Liver (tissue), 9 donors: ENCODE measurements around the gene HTRA1. TPM values are rescaled to one million over a fixed set of nuclear protein-coding genes. Genes with fewer than 3 reads are reported as not detected.

ENCODE experiments used
- DNase-seq: peaks from one replicate; pipeline ENCODE4 v3.0.0-alpha.2; 2017; ENCODE audit warnings: low spot score
- H3K27ac ChIP-seq, 2 donors: one replicate each; pipeline ENCODE4 v1.7.0; 2013; ENCODE audit warnings: inconsistent platforms in 2 of 2, low read length in 2 of 2, control low read depth in 1 of 2, low read depth in 1 of 2, mild to moderate bottlenecking in 1 of 2
- H3K27me3 ChIP-seq, 4 donors: one replicate each; pipeline versions ENCODE4 v1.6.1 to v1.7.0; 2013; ENCODE audit warnings: low read length in 3 of 4, inconsistent platforms in 1 of 4, mild to moderate bottlenecking in 1 of 4, moderate library complexity in 1 of 4; ENCODE audit not compliant: control insufficient read depth in 4 of 4, insufficient read depth in 4 of 4
- H3K36me3 ChIP-seq, 4 donors: one replicate each; pipeline versions ENCODE4 v1.6.1 to v1.7.0; 2013; ENCODE audit warnings: low read length in 3 of 4, mild to moderate bottlenecking in 3 of 4, low read depth in 1 of 4, moderate library complexity in 1 of 4; ENCODE audit not compliant: control insufficient read depth in 4 of 4, insufficient read depth in 3 of 4
- H3K4me1 ChIP-seq, 4 donors: one replicate each; pipeline versions ENCODE4 v1.6.1 to v1.7.0; 2013; ENCODE audit warnings: low read length in 3 of 4, mild to moderate bottlenecking in 3 of 4, moderate library complexity in 1 of 4; ENCODE audit not compliant: control insufficient read depth in 4 of 4, insufficient read depth in 4 of 4
- H3K4me3 ChIP-seq, 3 donors: one replicate each; pipeline versions ENCODE4 v1.6.1 to v1.7.0; 2013; ENCODE audit warnings: low read length in 3 of 3, control low read depth in 1 of 3, low read depth in 1 of 3, mild to moderate bottlenecking in 1 of 3
- H3K9ac ChIP-seq, 2 donors: one replicate each; pipeline ENCODE4 v1.7.0; 2013; ENCODE audit warnings: low read length in 2 of 2, mild to moderate bottlenecking in 2 of 2, moderate library complexity in 2 of 2, control low read depth in 1 of 2, low read depth in 1 of 2
- H3K9me3 ChIP-seq, 4 donors: one replicate each; pipeline versions ENCODE4 v1.6.1 to v1.7.0; 2013; ENCODE audit warnings: low read length in 3 of 4; ENCODE audit not compliant: control insufficient read depth in 4 of 4
- EGR1 ChIP-seq, 2 donors: IDR thresholded peaks; 2 replicates each; pipeline ENCODE4 v1.6.1; 2016 to 2018; ENCODE audit warnings: antibody characterized with exemption in 2 of 2, low read depth in 2 of 2
- FOXA1 ChIP-seq: IDR thresholded peaks from 2 replicates; pipeline ENCODE4 v1.6.1; 2016; ENCODE audit warnings: antibody characterized with exemption
- FOXA2 ChIP-seq: IDR thresholded peaks from 2 replicates; pipeline ENCODE4 v1.6.1; 2016; ENCODE audit warnings: antibody characterized with exemption
- GABPA ChIP-seq, 2 donors: IDR thresholded peaks in 1 of 2; conservative IDR thresholded peaks in 1 of 2; 2 replicates each; pipeline ENCODE4 v1.6.1; 2016; ENCODE audit warnings: antibody characterized with exemption in 2 of 2, mild to moderate bottlenecking in 1 of 2, moderate library complexity in 1 of 2
- HNF4A ChIP-seq, 2 donors: conservative IDR thresholded peaks; 2 replicates each; pipeline ENCODE4 v1.6.1; 2016; ENCODE audit warnings: antibody characterized with exemption in 2 of 2, mild to moderate bottlenecking in 2 of 2
- HNF4G ChIP-seq: IDR thresholded peaks from 2 replicates; pipeline ENCODE4 v1.6.1; 2016; ENCODE audit warnings: antibody characterized with exemption
- JUND ChIP-seq, 2 donors: IDR thresholded peaks; 2 replicates each; pipeline ENCODE4 v1.6.1; 2016; ENCODE audit warnings: antibody characterized with exemption in 2 of 2
- NR2F2 ChIP-seq: IDR thresholded peaks from 2 replicates; pipeline ENCODE4 v1.6.1; 2016; ENCODE audit warnings: antibody characterized with exemption
- RAD21 ChIP-seq, 2 donors: IDR thresholded peaks; 2 replicates each; pipeline ENCODE4 v1.6.1; 2016; ENCODE audit warnings: antibody characterized with exemption in 2 of 2, mild to moderate bottlenecking in 2 of 2
- RXRA ChIP-seq, 2 donors: IDR thresholded peaks; 2 replicates each; pipeline ENCODE4 v1.6.1; 2017 to 2018; ENCODE audit warnings: antibody characterized with exemption in 2 of 2, mild to moderate bottlenecking in 1 of 2
- SP1 ChIP-seq: IDR thresholded peaks from 2 replicates; pipeline ENCODE4 v1.6.1; 2018; ENCODE audit warnings: antibody characterized with exemption, mild to moderate bottlenecking
- TAF1 ChIP-seq: conservative IDR thresholded peaks from 2 replicates; pipeline ENCODE4 v1.6.1; 2016; ENCODE audit warnings: antibody characterized with exemption, mild to moderate bottlenecking
- YY1 ChIP-seq: IDR thresholded peaks from 2 replicates; pipeline ENCODE4 v1.6.1; 2016; ENCODE audit warnings: antibody characterized with exemption, mild to moderate bottlenecking
- WGBS: extraction: QIAGEN DNeasy Blood & Tissue Kit; methylation state at CpG from one replicate; pipeline ENCODE4 v1.1.7; 2013; 5-methylcytosine and 5-hydroxymethylcytosine counted together
- polyA plus RNA-seq, 2 donors: library from polyadenylated mRNA; stranded (reverse) in 1 of 2; unstranded in 1 of 2; fragments of 200-250 nt in 1 of 2; fragments of >200 nt in 1 of 2; fragmentation: Nextera tagmentation in 1 of 2; extraction: Ambion mirVana in 1 of 2; gene quantifications; one replicate each; pipeline versions ENCODE4 v1.2.1 to v1.2.3, GENCODE V29; 2013 to 2015
- total RNA-seq, 2 donors: library from RNA; depleted of rRNA; stranded (reverse); fragments of >200 nt; gene quantifications; one replicate each; pipeline ENCODE4 v1.2.3, GENCODE V29; 2014
- TF ChIP-seq, protein P1 (sequence below): fragments of 150-350 bp; IDR thresholded peaks from 2 replicates; pipeline ENCODE4 v1.5.1; 2017; ENCODE audit warnings: improper control_type of control experiment, low read depth, low read length; ENCODE audit not compliant: missing input control
- TF ChIP-seq, protein P2 (sequence below): IDR thresholded peaks from 2 replicates; pipeline ENCODE4 v1.6.1; 2016; ENCODE audit warnings: antibody characterized with exemption, mild to moderate bottlenecking
- TF ChIP-seq, protein P3 (sequence below): IDR thresholded peaks from 2 replicates; pipeline ENCODE4 v1.6.1; 2016; ENCODE audit warnings: antibody characterized with exemption
- TF ChIP-seq, protein P4 (sequence below): IDR thresholded peaks from 2 replicates; pipeline ENCODE4 v1.6.1; 2016; ENCODE audit warnings: antibody characterized with exemption
- donor health status: healthy.
- donor health status: healthy.
- donor health status: healthy.
- donor health status: healthy.
- donor health status: healthy.

HTRA1 gene
- total and polyA plus RNA-seq, 4 donors, result 4.3 to 289 (median 72.1) TPM

DNA sequence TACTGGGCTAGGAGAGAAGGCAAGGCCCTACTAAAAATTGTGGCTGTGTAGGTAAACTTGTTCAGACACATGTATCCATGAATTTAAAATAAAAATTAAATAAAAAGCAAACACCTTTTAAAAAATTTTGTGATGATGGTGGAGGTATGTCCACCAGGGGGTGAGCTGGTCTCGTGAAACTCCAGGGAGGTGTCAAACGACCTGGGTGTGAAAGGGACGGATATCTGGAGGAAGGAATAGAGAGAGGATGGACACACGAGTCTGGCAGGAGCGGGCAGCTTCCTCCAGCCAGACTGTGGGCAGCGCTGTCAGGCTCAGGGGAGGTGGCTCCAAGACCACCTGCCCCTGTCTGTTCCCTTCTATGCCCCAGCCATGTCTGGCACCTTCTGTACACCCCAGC lies 64.4 kb downstream of the HTRA1 start:
- TF ChIP-seq RAD21 (IDR thresholded peaks at IDR 0.05), result peak; percentile 84 to 91
- TF ChIP-seq JUND (IDR thresholded peaks at IDR 0.05), result no peak
- TF ChIP-seq, protein P1, sequence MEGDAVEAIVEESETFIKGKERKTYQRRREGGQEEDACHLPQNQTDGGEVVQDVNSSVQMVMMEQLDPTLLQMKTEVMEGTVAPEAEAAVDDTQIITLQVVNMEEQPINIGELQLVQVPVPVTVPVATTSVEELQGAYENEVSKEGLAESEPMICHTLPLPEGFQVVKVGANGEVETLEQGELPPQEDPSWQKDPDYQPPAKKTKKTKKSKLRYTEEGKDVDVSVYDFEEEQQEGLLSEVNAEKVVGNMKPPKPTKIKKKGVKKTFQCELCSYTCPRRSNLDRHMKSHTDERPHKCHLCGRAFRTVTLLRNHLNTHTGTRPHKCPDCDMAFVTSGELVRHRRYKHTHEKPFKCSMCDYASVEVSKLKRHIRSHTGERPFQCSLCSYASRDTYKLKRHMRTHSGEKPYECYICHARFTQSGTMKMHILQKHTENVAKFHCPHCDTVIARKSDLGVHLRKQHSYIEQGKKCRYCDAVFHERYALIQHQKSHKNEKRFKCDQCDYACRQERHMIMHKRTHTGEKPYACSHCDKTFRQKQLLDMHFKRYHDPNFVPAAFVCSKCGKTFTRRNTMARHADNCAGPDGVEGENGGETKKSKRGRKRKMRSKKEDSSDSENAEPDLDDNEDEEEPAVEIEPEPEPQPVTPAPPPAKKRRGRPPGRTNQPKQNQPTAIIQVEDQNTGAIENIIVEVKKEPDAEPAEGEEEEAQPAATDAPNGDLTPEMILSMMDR, result peak; percentile 60
- TF ChIP-seq TAF1, result no peak
- WGBS, result 39% methylated on average over 6 of the region's 6 CpGs
- H3K27ac ChIP-seq, result no peak overlapping the region
- no peak overlapping the region for H3K9ac ChIP-seq
- DNase-seq, result no peak
- no peaks in the 10 kb centered on the region for H3K27me3 ChIP-seq
- peaks cover 4 to 17% (median 12%) of the 10 kb centered on the region in 4 donors for H3K4me1 ChIP-seq
- no peak overlapping the region for H3K4me3 ChIP-seq
- H3K9me3 ChIP-seq, result no peaks in the 10 kb centered on the region
- no peaks in the 10 kb centered on the region for H3K36me3 ChIP-seq

DNA sequence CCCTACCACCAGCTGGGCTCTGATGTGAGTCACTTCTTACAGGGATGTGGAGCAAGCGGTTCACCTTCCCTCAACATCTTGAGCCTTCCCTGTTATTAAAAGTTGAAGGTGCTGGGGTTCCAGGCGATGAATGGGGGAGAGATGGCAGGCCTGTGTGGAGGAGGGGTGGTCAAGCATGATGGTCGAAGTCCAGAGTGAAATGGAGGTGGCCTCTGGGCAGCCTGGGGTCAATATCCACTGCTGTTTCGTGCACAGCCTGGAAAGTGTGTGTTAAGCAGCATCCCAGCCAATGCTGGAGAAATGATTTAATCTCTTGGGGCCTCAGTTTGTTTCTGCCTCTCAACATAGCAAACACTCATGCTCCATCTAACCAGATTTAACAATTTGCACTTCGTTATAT lies 65.5 kb downstream of the HTRA1 start:
- Histone ChIP-seq H3K36me3 (no peaks in the 10 kb centered on the region), H3K27ac (no peak overlapping the region), H3K27me3 (no peaks in the 10 kb centered on the region), H3K4me1 (peaks cover 6 to 20% (median 12%) of the 10 kb centered on the region in 4 donors), H3K4me3 (no peak overlapping the region), H3K9me3 (no peaks in the 10 kb centered on the region), H3K9ac (no peak overlapping the region)
- DNase-seq, result no peak
- TF ChIP-seq, protein P2, sequence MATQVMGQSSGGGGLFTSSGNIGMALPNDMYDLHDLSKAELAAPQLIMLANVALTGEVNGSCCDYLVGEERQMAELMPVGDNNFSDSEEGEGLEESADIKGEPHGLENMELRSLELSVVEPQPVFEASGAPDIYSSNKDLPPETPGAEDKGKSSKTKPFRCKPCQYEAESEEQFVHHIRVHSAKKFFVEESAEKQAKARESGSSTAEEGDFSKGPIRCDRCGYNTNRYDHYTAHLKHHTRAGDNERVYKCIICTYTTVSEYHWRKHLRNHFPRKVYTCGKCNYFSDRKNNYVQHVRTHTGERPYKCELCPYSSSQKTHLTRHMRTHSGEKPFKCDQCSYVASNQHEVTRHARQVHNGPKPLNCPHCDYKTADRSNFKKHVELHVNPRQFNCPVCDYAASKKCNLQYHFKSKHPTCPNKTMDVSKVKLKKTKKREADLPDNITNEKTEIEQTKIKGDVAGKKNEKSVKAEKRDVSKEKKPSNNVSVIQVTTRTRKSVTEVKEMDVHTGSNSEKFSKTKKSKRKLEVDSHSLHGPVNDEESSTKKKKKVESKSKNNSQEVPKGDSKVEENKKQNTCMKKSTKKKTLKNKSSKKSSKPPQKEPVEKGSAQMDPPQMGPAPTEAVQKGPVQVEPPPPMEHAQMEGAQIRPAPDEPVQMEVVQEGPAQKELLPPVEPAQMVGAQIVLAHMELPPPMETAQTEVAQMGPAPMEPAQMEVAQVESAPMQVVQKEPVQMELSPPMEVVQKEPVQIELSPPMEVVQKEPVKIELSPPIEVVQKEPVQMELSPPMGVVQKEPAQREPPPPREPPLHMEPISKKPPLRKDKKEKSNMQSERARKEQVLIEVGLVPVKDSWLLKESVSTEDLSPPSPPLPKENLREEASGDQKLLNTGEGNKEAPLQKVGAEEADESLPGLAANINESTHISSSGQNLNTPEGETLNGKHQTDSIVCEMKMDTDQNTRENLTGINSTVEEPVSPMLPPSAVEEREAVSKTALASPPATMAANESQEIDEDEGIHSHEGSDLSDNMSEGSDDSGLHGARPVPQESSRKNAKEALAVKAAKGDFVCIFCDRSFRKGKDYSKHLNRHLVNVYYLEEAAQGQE, result peak; percentile 45
- no peak for TF ChIP-seq EGR1 (IDR thresholded peaks at IDR 0.05; ENCODE audit: low read depth in 2 of 2)
- no peak for TF ChIP-seq FOXA1
- peak in 1 of 2 donors; percentile 5 for TF ChIP-seq RAD21 (IDR thresholded peaks at IDR 0.05)
- no peak for TF ChIP-seq FOXA2
- TF ChIP-seq RXRA (IDR thresholded peaks at IDR 0.05), result peak; percentile 76 to 79
- TF ChIP-seq, protein P3, sequence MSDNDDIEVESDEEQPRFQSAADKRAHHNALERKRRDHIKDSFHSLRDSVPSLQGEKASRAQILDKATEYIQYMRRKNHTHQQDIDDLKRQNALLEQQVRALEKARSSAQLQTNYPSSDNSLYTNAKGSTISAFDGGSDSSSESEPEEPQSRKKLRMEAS, result no peak
- TF ChIP-seq SP1, result peak; percentile 81
- TF ChIP-seq YY1, result peak; percentile 67
- TF ChIP-seq HNF4A (conservative IDR thresholded peaks at IDR 0.05), result peak; percentile 90 to 91
- peak in 1 of 2 donors; percentile 43 for TF ChIP-seq JUND (IDR thresholded peaks at IDR 0.05)
- peak; percentile 77 for TF ChIP-seq HNF4G
- WGBS, result 63% methylated on average over 5 of the region's 5 CpGs

DNA sequence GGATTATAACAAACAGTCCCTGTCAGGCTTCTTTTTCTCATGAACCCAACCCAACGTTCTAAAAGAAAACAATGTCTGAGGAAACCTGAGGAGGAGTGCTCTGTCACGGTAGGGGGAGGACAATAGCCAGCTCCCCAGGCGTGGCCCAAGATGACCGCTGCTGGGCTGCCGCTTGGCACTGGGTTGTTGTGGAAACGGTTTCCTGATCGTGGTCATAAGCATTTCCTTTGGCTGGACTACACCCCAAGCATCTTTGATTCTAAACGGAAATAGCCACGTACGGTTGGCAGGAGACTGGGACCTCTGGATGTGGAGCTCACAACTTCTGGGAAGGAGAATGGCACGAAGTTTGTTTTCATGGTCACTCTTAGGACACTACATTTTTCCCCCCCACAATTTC lies 68.8 kb downstream of the HTRA1 start:
- Histone ChIP-seq H3K9ac (no peak overlapping the region), H3K4me1 (peaks cover 6 to 24% (median 14%) of the 10 kb centered on the region in 4 donors), H3K4me3 (no peak overlapping the region), H3K27ac (no peak overlapping the region), H3K9me3 (no peaks in the 10 kb centered on the region), H3K27me3 (no peaks in the 10 kb centered on the region), H3K36me3 (no peaks in the 10 kb centered on the region)
- TF ChIP-seq YY1 (no peak), HNF4G (no peak), RXRA (IDR thresholded peaks at IDR 0.05) (no peak), SP1 (no peak), GABPA (IDR thresholded peaks at IDR 0.05 in 1 of 2, conservative IDR thresholded peaks at IDR 0.05 in 1 of 2) (no peak), EGR1 (IDR thresholded peaks at IDR 0.05; ENCODE audit: low read depth in 2 of 2) (no peak), NR2F2 (no peak), FOXA1 (no peak), FOXA2 (no peak)
- TF ChIP-seq, protein P4, sequence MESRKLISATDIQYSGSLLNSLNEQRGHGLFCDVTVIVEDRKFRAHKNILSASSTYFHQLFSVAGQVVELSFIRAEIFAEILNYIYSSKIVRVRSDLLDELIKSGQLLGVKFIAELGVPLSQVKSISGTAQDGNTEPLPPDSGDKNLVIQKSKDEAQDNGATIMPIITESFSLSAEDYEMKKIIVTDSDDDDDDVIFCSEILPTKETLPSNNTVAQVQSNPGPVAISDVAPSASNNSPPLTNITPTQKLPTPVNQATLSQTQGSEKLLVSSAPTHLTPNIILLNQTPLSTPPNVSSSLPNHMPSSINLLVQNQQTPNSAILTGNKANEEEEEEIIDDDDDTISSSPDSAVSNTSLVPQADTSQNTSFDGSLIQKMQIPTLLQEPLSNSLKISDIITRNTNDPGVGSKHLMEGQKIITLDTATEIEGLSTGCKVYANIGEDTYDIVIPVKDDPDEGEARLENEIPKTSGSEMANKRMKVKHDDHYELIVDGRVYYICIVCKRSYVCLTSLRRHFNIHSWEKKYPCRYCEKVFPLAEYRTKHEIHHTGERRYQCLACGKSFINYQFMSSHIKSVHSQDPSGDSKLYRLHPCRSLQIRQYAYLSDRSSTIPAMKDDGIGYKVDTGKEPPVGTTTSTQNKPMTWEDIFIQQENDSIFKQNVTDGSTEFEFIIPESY, result no peak
- TF ChIP-seq, protein P2, result no peak
- DNase-seq, result no peak
- 70% methylated on average over 11 of the region's 11 CpGs for WGBS
